H7 (cell line): ENCODE data around the gene TMEM132D. TPM values are rescaled to one million over a fixed set of nuclear protein-coding genes. Genes with fewer than 3 reads are reported as not detected.
"Not testable (repeated sequence)": the region's sequence is repeated elsewhere in the genome, so short reads cannot be mapped to it uniquely, and the experiment has no call there.

Experiments used
- DNase-seq: peaks from one replicate; pipeline ENCODE4 v3.0.0; 2012
- H3K27me3 ChIP-seq: 2 replicates; pipeline ENCODE4 v1.6.0; 2011; ENCODE audit warnings: mild to moderate bottlenecking, low read length; ENCODE audit not compliant: control insufficient read depth, insufficient read depth
- H3K36me3 ChIP-seq: replicated peaks from 2 replicates; pipeline ENCODE4 v1.5.1; 2011; ENCODE audit warnings: low read length; ENCODE audit not compliant: control insufficient read depth, insufficient read depth
- H3K4me3 ChIP-seq: 2 replicates; pipeline ENCODE4 v1.5.1; 2011; ENCODE audit warnings: low read depth, mild to moderate bottlenecking, control low read depth, low read length, moderate library complexity; ENCODE audit not compliant: insufficient read depth
- total RNA-seq: library from RNA; depleted of rRNA; stranded (reverse); fragments of >200 nt; shearing (Covaris generic); gene quantifications from 2 replicates; pipeline ENCODE4 v1.2.3, GENCODE V29; 2014

Gene TMEM132D
- total RNA-seq, 1 experiment from 2014 or later = 13.0 TPM

- not testable (repeated sequence) for H3K27me3 ChIP-seq, H3K36me3 ChIP-seq, DNase-seq, H3K4me3 ChIP-seq
Measured at GRCh38 chr12:129899045-129899444, 4.8 kb downstream of the TMEM132D start.

- Histone ChIP-seq H3K4me3 (no peak overlapping the region), H3K36me3 (peaks cover 1% of the 10 kb centered on the region; the same call in 1 of the 2 replicates), H3K27me3 (no peaks in the 10 kb centered on the region)
- no peak for DNase-seq
Measured at GRCh38 chr12:129893691-129894090, 10.1 kb downstream of the TMEM132D start.

- Histone ChIP-seq H3K36me3 (0 out of 2 replicates have a peak, but pooled peaks cover 1% of the 10 kb centered on the region), H3K27me3 (no peaks in the 10 kb centered on the region), H3K4me3 (no peak overlapping the region)
- DNase-seq = no peak
Measured at GRCh38 chr12:129887101-129887500, 16.7 kb downstream of the TMEM132D start.

GRCh38 chr12:129886541-129886940 is 17.3 kb downstream of the TMEM132D start:
- Histone ChIP-seq H3K27me3 (no peaks in the 10 kb centered on the region), H3K36me3 (0 out of 2 replicates have a peak, but pooled peaks cover 1% of the 10 kb centered on the region), H3K4me3 (no peak overlapping the region)
- no peak for DNase-seq

GRCh38 chr12:129885287-129885686 is 18.5 kb downstream of the TMEM132D start:
- H3K27me3 ChIP-seq = no peaks in the 10 kb centered on the region
- 0 out of 2 replicates have a peak, but pooled peaks cover 1% of the 10 kb centered on the region for H3K36me3 ChIP-seq
- DNase-seq = no peak
- no peak overlapping the region for H3K4me3 ChIP-seq

- H3K36me3 ChIP-seq = no peaks in the 10 kb centered on the region
Measured at GRCh38 chr12:129877411-129877810, 26.4 kb downstream of the TMEM132D start.

GRCh38 chr12:129873833-129874208 is 30.0 kb downstream of the TMEM132D start:
- Histone ChIP-seq H3K4me3 (no peak overlapping the region), H3K27me3 (no peaks in the 10 kb centered on the region), H3K36me3 (no peaks in the 10 kb centered on the region)
- DNase-seq = no peak

More at GRCh38 chr12:129877411-129877810, 26.4 kb downstream of the TMEM132D start:
- Histone ChIP-seq H3K4me3 (no peak overlapping the region), H3K27me3 (no peaks in the 10 kb centered on the region)
- DNase-seq = no peak

GRCh38 chr12:129873111-129873832 is 30.6 kb downstream of the TMEM132D start:
- no peaks in the 10 kb centered on the region for H3K27me3 ChIP-seq
- no peak for DNase-seq
- H3K36me3 ChIP-seq = no peaks in the 10 kb centered on the region
- H3K4me3 ChIP-seq = no peak overlapping the region

- H3K27me3 ChIP-seq = no peaks in the 10 kb centered on the region
- no peak overlapping the region for H3K4me3 ChIP-seq
- H3K36me3 ChIP-seq = no peaks in the 10 kb centered on the region
Measured at GRCh38 chr12:129871991-129872972, 31.5 kb downstream of the TMEM132D start.

GRCh38 chr12:129870796-129871195 is 33.0 kb downstream of the TMEM132D start:
- Histone ChIP-seq H3K4me3 (no peak overlapping the region), H3K27me3 (no peaks in the 10 kb centered on the region), H3K36me3 (no peaks in the 10 kb centered on the region)
- no peak for DNase-seq

More at GRCh38 chr12:129871991-129872972, 31.5 kb downstream of the TMEM132D start:
- DNase-seq = peak; percentile 35

GRCh38 chr12:129870136-129870535 is 33.7 kb downstream of the TMEM132D start:
- no peak for DNase-seq
- no peak overlapping the region for H3K4me3 ChIP-seq
- no peaks in the 10 kb centered on the region for H3K27me3 ChIP-seq
- no peaks in the 10 kb centered on the region for H3K36me3 ChIP-seq

- H3K4me3 ChIP-seq = no peak overlapping the region
- no peak for DNase-seq
- no peaks in the 10 kb centered on the region for H3K27me3 ChIP-seq
Measured at GRCh38 chr12:129868575-129868974, 35.2 kb downstream of the TMEM132D start.

GRCh38 chr12:129863938-129864337 is 39.9 kb downstream of the TMEM132D start:
- Histone ChIP-seq H3K36me3 (no peaks in the 10 kb centered on the region), H3K27me3 (no peaks in the 10 kb centered on the region), H3K4me3 (no peak overlapping the region)
- no peak for DNase-seq

More at GRCh38 chr12:129868575-129868974, 35.2 kb downstream of the TMEM132D start:
- H3K36me3 ChIP-seq = no peaks in the 10 kb centered on the region

- Histone ChIP-seq H3K4me3 (no peak overlapping the region), H3K27me3 (no peaks in the 10 kb centered on the region), H3K36me3 (no peaks in the 10 kb centered on the region)
- peak; percentile 41 for DNase-seq
Measured at GRCh38 chr12:129862561-129863175, 41.2 kb downstream of the TMEM132D start.
